Pulmonary artery endothelial cell (primary cell): Measurements from ENCODE around the gene ABCD2. TPM values are rescaled to one million over a fixed set of nuclear protein-coding genes. Genes with fewer than 3 reads are reported as not detected.
"Not testable (repeated sequence)": the region's sequence is repeated elsewhere in the genome, so short reads cannot be mapped to it uniquely, and the experiment has no call there.

Experiments
- DNase-seq: peaks from one replicate; pipeline ENCODE4 v3.0.0-alpha.2; 2011; ENCODE audit warnings: low read depth, low spot score
- total RNA-seq: library from RNA; depleted of rRNA; stranded (reverse); fragments of >200 nt; gene quantifications from 2 replicates; pipeline ENCODE4 v1.2.3, GENCODE V29; 2014

The ABCD2 gene
- total RNA-seq, 1 donor from 2014 or later: not detected

GRCh38 chr12:39612250-39612649 is 7.4 kb downstream of the ABCD2 start:
- no peak for DNase-seq

- DNase-seq: no peak
Measured at GRCh38 chr12:39611818-39612217, 7.8 kb downstream of the ABCD2 start.

- no peak for DNase-seq
Measured at GRCh38 chr12:39610436-39611025, 9.1 kb downstream of the ABCD2 start.

- no peak for DNase-seq
Measured at GRCh38 chr12:39606712-39607423, 12.7 kb downstream of the ABCD2 start.

GRCh38 chr12:39605996-39606395 is 13.6 kb downstream of the ABCD2 start:
- DNase-seq: no peak

GRCh38 chr12:39605501-39605900 is 14.1 kb downstream of the ABCD2 start:
- DNase-seq: no peak

- DNase-seq: no peak
Measured at GRCh38 chr12:39603065-39603464, 16.5 kb downstream of the ABCD2 start.

GRCh38 chr12:39601951-39602350 is 17.7 kb downstream of the ABCD2 start:
- not testable (repeated sequence) for DNase-seq

GRCh38 chr12:39595928-39596327 is 23.7 kb downstream of the ABCD2 start:
- DNase-seq: no peak

GRCh38 chr12:39592295-39592694 is 27.3 kb downstream of the ABCD2 start:
- DNase-seq: no peak

- no peak for DNase-seq
Measured at GRCh38 chr12:39588348-39588747, 31.3 kb downstream of the ABCD2 start.

GRCh38 chr12:39587225-39587624 is 32.4 kb downstream of the ABCD2 start:
- DNase-seq: no peak

GRCh38 chr12:39586816-39587215 is 32.8 kb downstream of the ABCD2 start:
- DNase-seq: no peak

GRCh38 chr12:39581592-39581991 is 38.0 kb downstream of the ABCD2 start:
- no peak for DNase-seq

- DNase-seq: no peak
Measured at GRCh38 chr12:39575498-39575875, 44.1 kb downstream of the ABCD2 start.

GRCh38 chr12:39574785-39575497 is 44.7 kb downstream of the ABCD2 start:
- DNase-seq: no peak

- DNase-seq: no peak
Measured at GRCh38 chr12:39574378-39574777, 45.2 kb downstream of the ABCD2 start.

- DNase-seq: no peak
Measured at GRCh38 chr12:39573971-39574370, 45.6 kb downstream of the ABCD2 start.

GRCh38 chr12:39572551-39572950 is 47.1 kb downstream of the ABCD2 start:
- no peak for DNase-seq

GRCh38 chr12:39571351-39571750 is 48.3 kb downstream of the ABCD2 start:
- DNase-seq: no peak

- DNase-seq: no peak
Measured at GRCh38 chr12:39553476-39553875, 66.1 kb downstream of the ABCD2 start.

- not testable (repeated sequence) for DNase-seq
Measured at GRCh38 chr12:39544211-39544610, 75.4 kb downstream of the ABCD2 start.

- DNase-seq: no peak
Measured at GRCh38 chr12:39541471-39541870, 78.1 kb downstream of the ABCD2 start.
